IPS DF 6.9 (cell line): ENCODE results near the gene NBPF3.
"Not testable (repeated sequence)": the region's sequence is repeated elsewhere in the genome, so short reads cannot be mapped to it uniquely, and the experiment has no call there.

Experiments used
- DNase-seq: peaks from one replicate; pipeline ENCODE4 v3.0.0-alpha.2; 2013; ENCODE audit warnings: low read depth, low spot score
- H3K27ac ChIP-seq: one replicate; pipeline ENCODE4 v1.5.1; 2013; ENCODE audit warnings: low read length, control low read depth
- H3K27me3 ChIP-seq: 2 replicates; pipeline ENCODE4 v1.6.1; 2013; ENCODE audit warnings: mild to moderate bottlenecking, low read length; ENCODE audit not compliant: control insufficient read depth, insufficient read depth
- H3K36me3 ChIP-seq: 2 replicates; pipeline ENCODE4 v1.6.1; 2013; ENCODE audit warnings: low read length; ENCODE audit not compliant: control insufficient read depth, insufficient read depth
- H3K4me1 ChIP-seq: 2 replicates; pipeline ENCODE4 v1.6.1; 2013; ENCODE audit warnings: low read length; ENCODE audit not compliant: control insufficient read depth, insufficient read depth
- H3K4me3 ChIP-seq: 2 replicates; pipeline ENCODE4 v1.5.1; 2013; ENCODE audit warnings: mild to moderate bottlenecking, low read length
- H3K9me3 ChIP-seq: 2 replicates; pipeline ENCODE4 v1.6.1; 2013; ENCODE audit warnings: low read length, inconsistent platforms; ENCODE audit not compliant: control insufficient read depth, insufficient read depth
- WGBS: extraction: QIAGEN DNeasy Blood & Tissue Kit; methylation state at CpG from one replicate; pipeline ENCODE4 v1.1.7; 2013; ENCODE audit warnings: mixed read lengths, missing lambda C conversion rate; ENCODE audit not compliant: insufficient read length, insufficient coverage; 5-methylcytosine and 5-hydroxymethylcytosine counted together

Gene NBPF3

GRCh38 chr1:21465127-21465526 is 25.2 kb downstream of the NBPF3 start:
- H3K27ac ChIP-seq, H3K27me3 ChIP-seq, H3K9me3 ChIP-seq, DNase-seq, H3K4me3 ChIP-seq, H3K4me1 ChIP-seq, H3K36me3 ChIP-seq: not testable (repeated sequence)

GRCh38 chr1:21467946-21468345 is 28.0 kb downstream of the NBPF3 start:
- H3K4me3 ChIP-seq, H3K27ac ChIP-seq, DNase-seq, H3K36me3 ChIP-seq, H3K27me3 ChIP-seq, H3K4me1 ChIP-seq, H3K9me3 ChIP-seq: not testable (repeated sequence)
- WGBS, result no CpG with 5 or more reads among the region's 4 CpGs

GRCh38 chr1:21468599-21468998 is 28.7 kb downstream of the NBPF3 start:
- no CpG with 5 or more reads among the region's 10 CpGs for WGBS
- H3K4me1 ChIP-seq, result 0 out of 2 replicates have a peak, but pooled peaks cover 1% of the 10 kb centered on the region
- H3K27ac ChIP-seq, result no peak overlapping the region
- H3K36me3 ChIP-seq, result no peaks in the 10 kb centered on the region
- H3K27me3 ChIP-seq, result no peaks in the 10 kb centered on the region
- H3K9me3 ChIP-seq, result no peaks in the 10 kb centered on the region
- DNase-seq, result peak; percentile 25
- H3K4me3 ChIP-seq, result no peak overlapping the region

GRCh38 chr1:21469581-21469980 is 29.6 kb downstream of the NBPF3 start:
- Histone ChIP-seq H3K9me3 (no peaks in the 10 kb centered on the region), H3K36me3 (no peaks in the 10 kb centered on the region), H3K27ac (no peak overlapping the region), H3K4me3 (no peak overlapping the region), H3K27me3 (no peaks in the 10 kb centered on the region), H3K4me1 (0 out of 2 replicates have a peak, but pooled peaks cover 1% of the 10 kb centered on the region)
- no peak for DNase-seq
- no CpG with 5 or more reads among the region's 9 CpGs for WGBS

- 0 out of 2 replicates have a peak, but pooled peaks cover 1% of the 10 kb centered on the region for H3K4me1 ChIP-seq
- WGBS, result no CpG with 5 or more reads among the region's 5 CpGs
- no peak overlapping the region for H3K27ac ChIP-seq
- no peaks in the 10 kb centered on the region for H3K27me3 ChIP-seq
- no peaks in the 10 kb centered on the region for H3K36me3 ChIP-seq
- no peak for DNase-seq
- H3K4me3 ChIP-seq, result no peak overlapping the region
- H3K9me3 ChIP-seq, result no peaks in the 10 kb centered on the region
Measured at GRCh38 chr1:21472861-21473260, 32.9 kb downstream of the NBPF3 start.

GRCh38 chr1:21478356-21478755 is 38.4 kb downstream of the NBPF3 start:
- Histone ChIP-seq H3K27ac (no peak overlapping the region), H3K27me3 (no peaks in the 10 kb centered on the region), H3K9me3 (no peaks in the 10 kb centered on the region), H3K4me1 (no peaks in the 10 kb centered on the region), H3K4me3 (no peak overlapping the region), H3K36me3 (no peaks in the 10 kb centered on the region)
- WGBS, result no CpG with 5 or more reads among the region's 6 CpGs
- no peak for DNase-seq

- H3K27me3 ChIP-seq, H3K9me3 ChIP-seq, DNase-seq, H3K4me1 ChIP-seq, H3K27ac ChIP-seq, H3K36me3 ChIP-seq, H3K4me3 ChIP-seq: not testable (repeated sequence)
- no CpG with 5 or more reads among the region's 4 CpGs for WGBS
Measured at GRCh38 chr1:21483881-21484280, 43.9 kb downstream of the NBPF3 start.

- no peak overlapping the region for H3K4me3 ChIP-seq
- no peaks in the 10 kb centered on the region for H3K9me3 ChIP-seq
- WGBS, result no CpG with 5 or more reads among the region's 11 CpGs
- H3K36me3 ChIP-seq, result no peaks in the 10 kb centered on the region
- H3K27ac ChIP-seq, result no peak overlapping the region
- H3K27me3 ChIP-seq, result no peaks in the 10 kb centered on the region
- no peaks in the 10 kb centered on the region for H3K4me1 ChIP-seq
- no peak for DNase-seq
Measured at GRCh38 chr1:21489146-21489545, 49.2 kb downstream of the NBPF3 start.

GRCh38 chr1:21490774-21491487 is 51.0 kb downstream of the NBPF3 start:
- Histone ChIP-seq H3K4me3 (no peak overlapping the region), H3K27ac (no peak overlapping the region), H3K36me3 (no peaks in the 10 kb centered on the region), H3K9me3 (no peaks in the 10 kb centered on the region), H3K27me3 (no peaks in the 10 kb centered on the region), H3K4me1 (no peaks in the 10 kb centered on the region)
- no peak for DNase-seq
- no CpG with 5 or more reads among the region's 11 CpGs for WGBS

GRCh38 chr1:21491488-21492355 is 51.8 kb downstream of the NBPF3 start:
- no peak overlapping the region for H3K4me3 ChIP-seq
- no peaks in the 10 kb centered on the region for H3K9me3 ChIP-seq
- no peaks in the 10 kb centered on the region for H3K36me3 ChIP-seq
- WGBS, result no CpG with 5 or more reads among the region's 8 CpGs
- H3K4me1 ChIP-seq, result no peaks in the 10 kb centered on the region
- no peaks in the 10 kb centered on the region for H3K27me3 ChIP-seq
- no peak overlapping the region for H3K27ac ChIP-seq
- no peak for DNase-seq

- no peaks in the 10 kb centered on the region for H3K27me3 ChIP-seq
- no peaks in the 10 kb centered on the region for H3K9me3 ChIP-seq
- H3K4me3 ChIP-seq, result no peak overlapping the region
- no peak overlapping the region for H3K27ac ChIP-seq
- no CpG with 5 or more reads among the region's 4 CpGs for WGBS
- DNase-seq, result no peak
- H3K36me3 ChIP-seq, result no peaks in the 10 kb centered on the region
- H3K4me1 ChIP-seq, result no peaks in the 10 kb centered on the region
Measured at GRCh38 chr1:21492356-21492625, 52.4 kb downstream of the NBPF3 start.
